Measurements from ENCODE around the gene RABGAP1. TPM values are rescaled to one million over a fixed set of nuclear protein-coding genes. Genes with fewer than 3 reads are reported as not detected.

The RABGAP1 gene
- total RNA-seq, 2 donors from 2014 or later: 41.9 to 49.7 TPM

DNA sequence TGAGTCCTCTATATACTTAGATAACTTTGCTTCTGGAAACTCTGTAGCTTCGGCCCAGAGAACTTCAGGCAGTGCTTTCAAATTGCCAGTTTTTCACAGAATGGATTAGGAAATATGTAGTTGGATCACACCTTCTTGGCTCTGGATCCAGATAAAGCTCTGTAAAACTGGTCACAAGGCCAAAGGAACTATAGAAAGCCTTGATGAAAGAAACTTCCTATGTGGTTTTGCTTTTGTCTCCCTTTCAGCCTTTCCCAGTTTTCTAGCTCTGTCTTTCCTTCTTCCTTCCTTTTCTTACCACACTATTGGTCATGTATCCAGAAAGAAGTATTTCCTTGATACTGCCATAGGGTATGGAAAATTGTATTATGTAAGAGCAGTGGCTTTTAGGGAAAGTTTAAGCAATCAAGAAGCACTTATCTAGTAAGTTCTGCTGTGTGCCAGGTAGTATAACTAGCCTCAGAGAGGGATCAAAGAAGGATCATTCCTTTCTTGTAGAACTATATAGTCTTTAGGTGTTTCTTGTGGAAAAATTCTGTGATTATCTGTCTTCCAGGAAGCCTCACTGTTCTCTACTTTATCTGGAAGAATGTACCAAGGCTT is 98.9 kb downstream of the RABGAP1 start:
- Histone ChIP-seq H3K27ac (ENCODE audit: low read depth, low read length) (no peak overlapping the region), H3K27me3 (ENCODE audit: control insufficient read depth, insufficient read depth, low read length, poor library complexity, severe bottlenecking) (no peaks in the 10 kb centered on the region), H3K36me3 (ENCODE audit: control insufficient read depth, insufficient read depth, low read length) (peaks cover 51% of the 10 kb centered on the region), H3K4me1 (ENCODE audit: control insufficient read depth, insufficient read depth, low read length) (no peaks in the 10 kb centered on the region), H3K4me3 (ENCODE audit: low read length) (no peak overlapping the region), H3K9me3 (ENCODE audit: control insufficient read depth, low read length) (no peaks in the 10 kb centered on the region), H3K9ac (ENCODE audit: extremely low read depth, low read length, poor library complexity, severe bottlenecking) (no peak overlapping the region)
- WGBS, 2 experiments (ENCODE audit: insufficient coverage in 1 of 2, insufficient read length in 1 of 2): 92 to 100% methylated on average over 1 of the region's 1 CpG
- Mint-ChIP-seq H3K9me3 (no peaks in the 10 kb centered on the region), H3K27me3 (ENCODE audit: insufficient read depth) (no peaks in the 10 kb centered on the region), H3K36me3 (ENCODE audit: low read depth) (peaks cover 26% of the 10 kb centered on the region), H3K4me1 (no peaks in the 10 kb centered on the region), H3K27ac (no peak overlapping the region), H3K4me3 (no peak overlapping the region)
- DNase-seq: no peak
- TF ChIP-seq, protein P1, sequence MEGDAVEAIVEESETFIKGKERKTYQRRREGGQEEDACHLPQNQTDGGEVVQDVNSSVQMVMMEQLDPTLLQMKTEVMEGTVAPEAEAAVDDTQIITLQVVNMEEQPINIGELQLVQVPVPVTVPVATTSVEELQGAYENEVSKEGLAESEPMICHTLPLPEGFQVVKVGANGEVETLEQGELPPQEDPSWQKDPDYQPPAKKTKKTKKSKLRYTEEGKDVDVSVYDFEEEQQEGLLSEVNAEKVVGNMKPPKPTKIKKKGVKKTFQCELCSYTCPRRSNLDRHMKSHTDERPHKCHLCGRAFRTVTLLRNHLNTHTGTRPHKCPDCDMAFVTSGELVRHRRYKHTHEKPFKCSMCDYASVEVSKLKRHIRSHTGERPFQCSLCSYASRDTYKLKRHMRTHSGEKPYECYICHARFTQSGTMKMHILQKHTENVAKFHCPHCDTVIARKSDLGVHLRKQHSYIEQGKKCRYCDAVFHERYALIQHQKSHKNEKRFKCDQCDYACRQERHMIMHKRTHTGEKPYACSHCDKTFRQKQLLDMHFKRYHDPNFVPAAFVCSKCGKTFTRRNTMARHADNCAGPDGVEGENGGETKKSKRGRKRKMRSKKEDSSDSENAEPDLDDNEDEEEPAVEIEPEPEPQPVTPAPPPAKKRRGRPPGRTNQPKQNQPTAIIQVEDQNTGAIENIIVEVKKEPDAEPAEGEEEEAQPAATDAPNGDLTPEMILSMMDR (conservative IDR thresholded peaks at IDR 0.05): no peak

GRCh38 chr9:123040801-123041200 is 100.0 kb downstream of the RABGAP1 start:
- Mint-ChIP-seq H3K4me1 (no peaks in the 10 kb centered on the region), H3K36me3 (ENCODE audit: low read depth) (peaks cover 20% of the 10 kb centered on the region), H3K9me3 (no peaks in the 10 kb centered on the region), H3K27ac (no peak overlapping the region), H3K27me3 (ENCODE audit: insufficient read depth) (no peaks in the 10 kb centered on the region), H3K4me3 (no peak overlapping the region)
- Histone ChIP-seq H3K27ac (ENCODE audit: low read depth, low read length) (no peak overlapping the region), H3K36me3 (ENCODE audit: control insufficient read depth, insufficient read depth, low read length) (peaks cover 41% of the 10 kb centered on the region), H3K27me3 (ENCODE audit: control insufficient read depth, insufficient read depth, low read length, poor library complexity, severe bottlenecking) (no peaks in the 10 kb centered on the region), H3K9me3 (ENCODE audit: control insufficient read depth, low read length) (no peaks in the 10 kb centered on the region), H3K4me3 (ENCODE audit: low read length) (no peak overlapping the region), H3K4me1 (ENCODE audit: control insufficient read depth, insufficient read depth, low read length) (no peaks in the 10 kb centered on the region), H3K9ac (ENCODE audit: extremely low read depth, low read length, poor library complexity, severe bottlenecking) (no peak overlapping the region)
- DNase-seq: no peak
- WGBS, 2 experiments (ENCODE audit: insufficient coverage in 1 of 2, insufficient read length in 1 of 2): 90 to 100% methylated on average over 1 of the region's 1 CpG
- TF ChIP-seq, protein P1 (conservative IDR thresholded peaks at IDR 0.05): no peak

- H3K9me3 ChIP-seq (ENCODE audit: control insufficient read depth, low read length): no peaks in the 10 kb centered on the region
Observed at GRCh38 chr9:123041489-123041888, 100.7 kb downstream of the RABGAP1 start.

More at GRCh38 chr9:123041489-123041888, 100.7 kb downstream of the RABGAP1 start:
- Mint-ChIP-seq H3K27me3 (ENCODE audit: insufficient read depth) (no peaks in the 10 kb centered on the region), H3K27ac (no peak overlapping the region), H3K9me3 (no peaks in the 10 kb centered on the region), H3K36me3 (ENCODE audit: low read depth) (peaks cover 20% of the 10 kb centered on the region), H3K4me3 (no peak overlapping the region), H3K4me1 (no peaks in the 10 kb centered on the region)
- TF ChIP-seq, protein P1 (conservative IDR thresholded peaks at IDR 0.05): no peak
- no peak overlapping the region for H3K4me3 ChIP-seq (ENCODE audit: low read length)
- 84 to 94% methylated on average over 2 of the region's 2 CpGs for WGBS, 2 experiments (ENCODE audit: insufficient coverage in 1 of 2, insufficient read length in 1 of 2)
- no peaks in the 10 kb centered on the region for H3K4me1 ChIP-seq (ENCODE audit: control insufficient read depth, insufficient read depth, low read length)
- H3K9ac ChIP-seq (ENCODE audit: extremely low read depth, low read length, poor library complexity, severe bottlenecking): no peak overlapping the region
- H3K27ac ChIP-seq (ENCODE audit: low read depth, low read length): no peak overlapping the region
- no peaks in the 10 kb centered on the region for H3K27me3 ChIP-seq (ENCODE audit: control insufficient read depth, insufficient read depth, low read length, poor library complexity, severe bottlenecking)
- H3K36me3 ChIP-seq (ENCODE audit: control insufficient read depth, insufficient read depth, low read length): peaks cover 35% of the 10 kb centered on the region
- DNase-seq: no peak
